OCI-LY3 (cell line): ENCODE data around the gene ZNF70.

Experiments used
- H2AFZ ChIP-seq: fragments of 200-600, 300-600 bp; shearing (Covaris generic); 2 replicates; pipeline ENCODE4 v1.6.0; 2014; ENCODE audit warnings: antibody characterized with exemption, low read depth, low read length
- H3K27ac ChIP-seq: fragments of 200-600, 300-600 bp; sonication (generic); 2 replicates; pipeline ENCODE4 v1.5.1; 2014; ENCODE audit warnings: mild to moderate bottlenecking, low read length, moderate library complexity, mixed read lengths
- H3K27me3 ChIP-seq: fragments of 200-600, 300-600 bp; sonication (generic); 2 replicates; pipeline ENCODE4 v1.6.1; 2014; ENCODE audit warnings: low read depth, low read length, mixed read lengths
- H3K36me3 ChIP-seq: fragments of 200-600, 300-600 bp; sonication (generic); replicated peaks from 2 replicates; pipeline ENCODE3; 2014; ENCODE audit warnings: low read depth, low read length, mixed read lengths
- H3K4me1 ChIP-seq: fragments of 300-600, 200-600 bp; sonication (generic); 2 replicates; pipeline ENCODE4 v1.6.1; 2014; ENCODE audit warnings: low read length, mixed read lengths
- H3K4me2 ChIP-seq: fragments of 200-600, 300-600 bp; sonication (generic); 2 replicates; pipeline ENCODE4 v1.6.1; 2014; ENCODE audit warnings: low read length, mixed read lengths
- H3K4me3 ChIP-seq: fragments of 300-600, 200-600 bp; sonication (generic); 2 replicates; pipeline ENCODE4 v1.5.1; 2014; ENCODE audit warnings: antibody characterized with exemption, mild to moderate bottlenecking, low read length, moderate library complexity
- H3K79me2 ChIP-seq: fragments of 300-600, 200-600 bp; shearing (Covaris generic); 2 replicates; pipeline ENCODE4 v1.6.1; 2014; ENCODE audit warnings: mild to moderate bottlenecking, low read length, mixed read lengths
- H3K9ac ChIP-seq: fragments of 300-600, 200-600 bp; shearing (Covaris generic); 2 replicates; pipeline ENCODE4 v1.6.0; 2014; ENCODE audit warnings: mild to moderate bottlenecking, low read length, moderate library complexity
- H3K9me3 ChIP-seq: fragments of 200-600, 300-600 bp; shearing (Covaris generic); 2 replicates; pipeline ENCODE4 v1.6.1; 2014; ENCODE audit warnings: low read length, mixed read lengths; ENCODE audit not compliant: insufficient read depth
- H4K20me1 ChIP-seq: fragments of 200-600, 300-600 bp; sonication (generic); 2 replicates; pipeline ENCODE4 v1.6.1; 2016; ENCODE audit warnings: low read length, mixed read lengths; ENCODE audit not compliant: insufficient read depth
- EZH2phosphoT487 ChIP-seq: fragments of 200-600 bp; shearing (Covaris generic); IDR thresholded peaks from 2 replicates; pipeline ENCODE4 v1.6.1; 2018; ENCODE audit warnings: antibody characterized with exemption, mixed run types, low read depth
- TF ChIP-seq, protein P1 (sequence below): fragments of 200-600, 300-600 bp; sonication (generic); IDR thresholded peaks from 2 replicates; pipeline ENCODE4 v1.5.1; 2014; ENCODE audit warnings: antibody characterized with exemption, low read length, low read depth

ZNF70 gene

DNA sequence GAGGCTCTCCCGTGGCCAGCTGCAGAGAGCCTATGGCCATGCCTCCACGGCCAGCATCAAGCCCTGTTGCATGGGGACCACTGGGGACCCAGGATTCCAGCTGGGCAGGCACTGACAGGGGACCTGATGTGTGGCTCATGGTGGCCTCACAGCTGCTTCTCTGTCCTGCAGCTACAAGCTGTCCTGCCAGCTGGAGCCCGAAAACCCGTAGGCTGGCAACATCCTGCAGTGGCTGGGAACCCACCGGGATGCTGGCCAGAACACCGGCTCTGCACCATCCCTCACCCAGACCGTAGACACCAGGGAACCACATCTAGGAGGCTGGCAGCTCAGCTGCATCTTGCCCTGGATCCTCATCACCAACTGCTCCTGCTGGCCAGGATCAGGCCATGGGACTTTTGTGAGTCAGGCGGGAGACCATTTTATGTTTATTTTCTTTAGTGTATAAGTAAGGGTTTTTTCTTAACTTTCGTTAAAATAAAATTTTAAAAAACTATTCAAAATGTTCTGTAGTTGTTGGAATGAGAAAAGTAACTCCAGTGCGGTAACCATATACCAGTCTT is 52.2 kb downstream of the ZNF70 start:
- Histone ChIP-seq H3K36me3 (peaks cover 48% of the 10 kb centered on the region), H3K27ac (no peak overlapping the region), H3K4me2 (no peak overlapping the region), H3K27me3 (no peaks in the 10 kb centered on the region), H4K20me1 (peaks cover 27% of the 10 kb centered on the region), H3K9ac (no peak overlapping the region), H3K4me1 (no peaks in the 10 kb centered on the region), H3K9me3 (no peaks in the 10 kb centered on the region), H3K4me3 (no peak overlapping the region), H3K79me2 (peaks cover 25% of the 10 kb centered on the region), H2AFZ (no peak overlapping the region)
- no peak for TF ChIP-seq EZH2phosphoT487
- TF ChIP-seq, protein P1, sequence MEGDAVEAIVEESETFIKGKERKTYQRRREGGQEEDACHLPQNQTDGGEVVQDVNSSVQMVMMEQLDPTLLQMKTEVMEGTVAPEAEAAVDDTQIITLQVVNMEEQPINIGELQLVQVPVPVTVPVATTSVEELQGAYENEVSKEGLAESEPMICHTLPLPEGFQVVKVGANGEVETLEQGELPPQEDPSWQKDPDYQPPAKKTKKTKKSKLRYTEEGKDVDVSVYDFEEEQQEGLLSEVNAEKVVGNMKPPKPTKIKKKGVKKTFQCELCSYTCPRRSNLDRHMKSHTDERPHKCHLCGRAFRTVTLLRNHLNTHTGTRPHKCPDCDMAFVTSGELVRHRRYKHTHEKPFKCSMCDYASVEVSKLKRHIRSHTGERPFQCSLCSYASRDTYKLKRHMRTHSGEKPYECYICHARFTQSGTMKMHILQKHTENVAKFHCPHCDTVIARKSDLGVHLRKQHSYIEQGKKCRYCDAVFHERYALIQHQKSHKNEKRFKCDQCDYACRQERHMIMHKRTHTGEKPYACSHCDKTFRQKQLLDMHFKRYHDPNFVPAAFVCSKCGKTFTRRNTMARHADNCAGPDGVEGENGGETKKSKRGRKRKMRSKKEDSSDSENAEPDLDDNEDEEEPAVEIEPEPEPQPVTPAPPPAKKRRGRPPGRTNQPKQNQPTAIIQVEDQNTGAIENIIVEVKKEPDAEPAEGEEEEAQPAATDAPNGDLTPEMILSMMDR = no peak

DNA sequence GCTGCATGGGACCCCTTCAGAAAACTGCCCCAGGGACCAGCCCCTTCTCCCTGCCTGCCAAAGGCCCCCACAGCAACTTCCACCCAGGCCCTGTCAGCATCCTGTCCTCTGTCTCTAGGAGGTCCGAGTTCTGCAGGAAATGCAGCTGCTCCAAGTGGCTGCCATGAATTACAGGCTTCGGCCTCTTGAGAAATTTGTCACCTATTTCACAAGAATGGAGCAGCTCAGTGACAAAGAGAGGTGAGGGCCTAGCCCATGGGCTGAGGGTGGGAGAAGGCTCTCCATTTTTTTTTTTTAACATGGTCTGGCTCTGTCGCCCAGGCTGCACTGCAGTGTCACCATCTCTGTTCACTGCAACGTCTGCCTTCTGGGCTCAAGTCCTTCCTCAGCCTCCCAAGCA is 52.8 kb downstream of the ZNF70 start:
- no peak for TF ChIP-seq EZH2phosphoT487
- TF ChIP-seq, protein P1 = no peak
- H3K4me1 ChIP-seq = no peaks in the 10 kb centered on the region
- no peaks in the 10 kb centered on the region for H3K9me3 ChIP-seq
- H3K4me3 ChIP-seq = no peak overlapping the region
- H2AFZ ChIP-seq = no peak overlapping the region
- H3K27me3 ChIP-seq = no peaks in the 10 kb centered on the region
- peaks cover 45% of the 10 kb centered on the region for H3K36me3 ChIP-seq
- H3K4me2 ChIP-seq = no peak overlapping the region
- no peak overlapping the region for H3K27ac ChIP-seq
- H3K79me2 ChIP-seq = peaks cover 21% of the 10 kb centered on the region
- no peak overlapping the region for H3K9ac ChIP-seq
- peaks cover 24% of the 10 kb centered on the region for H4K20me1 ChIP-seq

DNA sequence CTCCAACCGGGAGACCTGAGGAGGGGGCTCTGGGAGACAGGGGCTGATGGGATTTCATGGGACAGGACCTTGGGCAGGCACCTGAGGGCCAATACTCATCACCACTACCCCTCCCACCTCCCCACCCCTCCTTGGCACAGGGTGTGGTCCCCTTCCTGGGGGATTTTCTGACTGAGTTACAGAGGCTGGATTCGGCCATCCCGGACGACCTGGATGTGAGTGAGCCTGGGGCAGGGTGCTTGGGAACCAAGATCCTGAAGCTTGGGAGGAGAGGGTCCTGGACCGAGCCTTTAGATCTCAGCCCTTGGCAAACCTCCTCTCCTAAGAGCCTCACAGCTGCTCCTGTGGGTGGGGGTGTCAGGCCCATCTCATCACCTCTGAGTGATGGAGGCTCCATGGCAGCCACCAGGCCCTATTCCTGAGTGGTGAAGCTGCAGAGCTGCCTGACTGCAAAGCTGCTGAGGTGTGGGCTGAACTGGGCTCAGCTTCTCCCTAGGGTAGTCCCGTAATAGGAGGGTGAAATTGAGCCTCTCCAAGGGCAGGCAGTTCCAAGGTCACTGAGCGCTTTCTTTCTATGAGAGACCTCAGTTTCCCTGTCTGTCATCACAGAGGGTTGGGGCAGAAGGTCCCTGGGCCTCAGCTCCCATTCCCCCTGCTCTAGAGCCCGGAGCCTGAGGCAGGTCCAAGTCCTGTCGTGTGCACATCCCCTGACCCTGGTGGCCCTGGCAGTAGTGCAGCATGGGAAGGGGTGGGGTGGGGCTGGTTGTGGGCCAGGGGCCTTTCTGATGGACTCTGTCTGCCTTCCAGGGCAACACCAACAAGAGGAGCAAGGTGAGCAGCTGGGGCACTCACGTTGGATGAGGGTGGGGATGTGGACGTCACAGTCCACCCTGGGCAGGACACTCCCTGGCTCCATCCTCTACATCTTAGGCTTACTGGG is 53.6 kb downstream of the ZNF70 start:
- Histone ChIP-seq H4K20me1 (peaks cover 16% of the 10 kb centered on the region), H3K4me2 (no peak overlapping the region), H3K4me1 (no peaks in the 10 kb centered on the region), H3K9ac (no peak overlapping the region), H3K9me3 (no peaks in the 10 kb centered on the region), H3K27ac (no peak overlapping the region), H3K36me3 (peaks cover 37% of the 10 kb centered on the region), H3K4me3 (no peak overlapping the region), H3K27me3 (no peaks in the 10 kb centered on the region), H2AFZ (no peak overlapping the region), H3K79me2 (peaks cover 13% of the 10 kb centered on the region)
- TF ChIP-seq EZH2phosphoT487 = no peak
- TF ChIP-seq, protein P1 = no peak

DNA sequence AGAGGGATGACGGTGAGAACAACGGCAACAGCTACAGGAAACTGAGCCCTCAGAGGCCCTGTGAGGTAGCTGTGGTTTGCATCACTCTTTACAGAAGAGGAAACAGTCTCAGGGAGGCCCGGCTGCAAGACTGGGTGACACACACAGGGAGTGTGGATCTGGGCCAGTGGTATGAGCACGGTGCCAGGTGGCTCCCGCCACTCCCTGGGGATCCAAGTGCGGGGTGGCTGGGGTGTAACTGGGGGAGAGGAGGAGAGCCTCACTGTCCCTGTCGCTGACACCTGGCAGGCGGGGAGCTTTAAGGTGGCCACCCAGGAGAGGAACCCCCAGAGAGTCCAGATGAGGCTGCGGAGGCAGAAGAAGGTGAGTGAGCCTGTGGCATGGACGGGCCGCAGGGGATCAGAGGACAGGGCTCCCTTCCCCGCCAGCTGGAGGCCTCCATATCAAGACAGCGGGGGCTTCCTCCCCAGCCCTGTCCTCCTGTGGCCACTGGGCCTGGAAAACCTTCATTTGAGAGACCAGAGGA is 54.5 kb downstream of the ZNF70 start:
- Histone ChIP-seq H4K20me1 (peaks cover 7% of the 10 kb centered on the region), H3K4me2 (no peak overlapping the region), H3K9ac (no peak overlapping the region), H3K36me3 (peaks cover 28% of the 10 kb centered on the region), H2AFZ (no peak overlapping the region), H3K4me1 (no peaks in the 10 kb centered on the region), H3K27ac (no peak overlapping the region), H3K9me3 (no peaks in the 10 kb centered on the region), H3K27me3 (no peaks in the 10 kb centered on the region), H3K4me3 (no peak overlapping the region), H3K79me2 (peaks cover 4% of the 10 kb centered on the region)
- TF ChIP-seq EZH2phosphoT487 = no peak
- TF ChIP-seq, protein P1 = no peak
